ENCODE measurements around the gene MYO1F.
"Not testable (repeated sequence)": the region's sequence is repeated elsewhere in the genome, so short reads cannot be mapped to it uniquely, and the experiment has no call there.

MYO1F gene

GRCh38 chr19:8561075-8561764, 16.0 kb downstream of the MYO1F start:
- no peak for DNase-seq

GRCh38 chr19:8558325-8558724, 18.9 kb downstream of the MYO1F start:
- DNase-seq = no peak

- DNase-seq = no peak
Measured at GRCh38 chr19:8557642-8558238, 19.5 kb downstream of the MYO1F start.

- DNase-seq = not testable (repeated sequence)
Measured at GRCh38 chr19:8553729-8554128, 23.5 kb downstream of the MYO1F start.

- no peak for DNase-seq
Measured at GRCh38 chr19:8552810-8553209, 24.4 kb downstream of the MYO1F start.

- DNase-seq = no peak
Measured at GRCh38 chr19:8550070-8550469, 27.2 kb downstream of the MYO1F start.

GRCh38 chr19:8545743-8546142, 31.5 kb downstream of the MYO1F start:
- no peak for DNase-seq

GRCh38 chr19:8544168-8544567, 33.1 kb downstream of the MYO1F start:
- no peak for DNase-seq

GRCh38 chr19:8539621-8540149, 37.6 kb downstream of the MYO1F start:
- DNase-seq = no peak

GRCh38 chr19:8537099-8537498, 40.1 kb downstream of the MYO1F start:
- DNase-seq = no peak

- no peak for DNase-seq
Measured at GRCh38 chr19:8536282-8536681, 41.0 kb downstream of the MYO1F start.

- DNase-seq = no peak
Measured at GRCh38 chr19:8532225-8532624, 45.0 kb downstream of the MYO1F start.

GRCh38 chr19:8531470-8531869, 45.8 kb downstream of the MYO1F start:
- DNase-seq = no peak

GRCh38 chr19:8530061-8530679, 47.1 kb downstream of the MYO1F start:
- DNase-seq = no peak

GRCh38 chr19:8529369-8530006, 47.8 kb downstream of the MYO1F start:
- no peak for DNase-seq

- DNase-seq = no peak
Measured at GRCh38 chr19:8528500-8528899, 48.7 kb downstream of the MYO1F start.

- DNase-seq = no peak
Measured at GRCh38 chr19:8526345-8527091, 50.7 kb downstream of the MYO1F start.

GRCh38 chr19:8525401-8525684, 51.9 kb downstream of the MYO1F start:
- DNase-seq = no peak

GRCh38 chr19:8519388-8519787, 57.9 kb downstream of the MYO1F start:
- DNase-seq = no peak

GRCh38 chr19:8518536-8518935, 58.7 kb downstream of the MYO1F start:
- no peak for DNase-seq

GRCh38 chr19:8517551-8518442, 59.4 kb downstream of the MYO1F start:
- DNase-seq = no peak

- peak; percentile 32 for DNase-seq
Measured at GRCh38 chr19:8515317-8515716, 61.9 kb downstream of the MYO1F start.
